ENCODE results near the gene FADS3.

FADS3 gene

GRCh38 chr11:61860054-61860903 is 31.1 kb downstream of the FADS3 start:
- DNase-seq (ENCODE audit: low read depth, low spot score) = no peak

- DNase-seq (ENCODE audit: low read depth, low spot score) = no peak
These were observed 35.2 kb downstream of the FADS3 start for GRCh38 chr11:61855939-61856680.

- DNase-seq (ENCODE audit: low read depth, low spot score) = no peak
These were observed 36.2 kb downstream of the FADS3 start for GRCh38 chr11:61854966-61855714.

- no peak for DNase-seq (ENCODE audit: low read depth, low spot score)
These were observed 37.0 kb downstream of the FADS3 start for GRCh38 chr11:61854206-61854895.

DNA sequence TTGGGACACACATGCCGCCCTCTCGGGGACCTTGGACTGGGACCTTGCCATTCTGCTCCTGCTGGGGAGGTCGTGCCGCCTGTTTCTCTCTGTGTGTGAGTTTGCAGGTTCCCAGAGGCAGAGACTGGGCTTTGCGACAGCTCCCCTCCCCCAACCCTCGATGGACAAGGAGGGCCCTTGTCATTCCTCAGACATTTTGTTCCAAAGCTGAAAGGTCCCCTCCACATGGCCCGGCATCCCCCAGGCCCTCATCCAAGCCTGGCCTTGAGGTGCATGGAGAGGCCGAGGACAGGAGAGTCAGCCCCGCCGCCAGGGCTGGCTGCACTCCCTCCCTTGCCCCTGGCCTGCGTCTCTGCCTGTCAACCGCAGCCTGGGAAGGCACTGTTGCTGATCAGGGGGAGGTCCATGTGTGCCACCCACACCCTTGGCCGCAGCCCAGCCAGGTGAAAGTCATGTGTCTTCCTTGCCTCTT is 37.6 kb downstream of the FADS3 start:
- no peak for DNase-seq (ENCODE audit: low read depth, low spot score)

DNA sequence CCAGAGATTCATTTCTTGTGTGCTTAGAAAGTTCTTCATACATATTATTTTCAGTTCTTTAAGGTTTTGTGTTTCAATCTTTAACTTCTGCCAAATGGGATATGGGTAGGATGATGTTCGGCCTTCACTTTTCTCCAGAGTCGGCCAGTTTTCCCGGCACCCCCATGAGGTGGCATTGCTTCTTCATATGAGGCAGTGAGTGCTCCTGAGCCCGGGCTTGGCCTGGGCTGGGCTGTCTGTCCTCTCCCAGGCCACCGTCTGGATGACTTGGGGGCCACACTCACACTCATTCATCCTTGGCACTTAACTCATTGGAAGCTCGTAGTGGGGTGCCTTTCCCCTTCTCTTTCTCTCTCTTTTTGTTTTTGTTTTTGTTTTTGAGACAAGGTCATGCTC is 39.4 kb downstream of the FADS3 start:
- DNase-seq (ENCODE audit: low read depth, low spot score) = no peak

GRCh38 chr11:61851113-61851899 is 40.0 kb downstream of the FADS3 start:
- no peak for DNase-seq (ENCODE audit: low read depth, low spot score)

GRCh38 chr11:61850687-61851086 is 40.7 kb downstream of the FADS3 start:
- no peak for DNase-seq (ENCODE audit: low read depth, low spot score)

DNA sequence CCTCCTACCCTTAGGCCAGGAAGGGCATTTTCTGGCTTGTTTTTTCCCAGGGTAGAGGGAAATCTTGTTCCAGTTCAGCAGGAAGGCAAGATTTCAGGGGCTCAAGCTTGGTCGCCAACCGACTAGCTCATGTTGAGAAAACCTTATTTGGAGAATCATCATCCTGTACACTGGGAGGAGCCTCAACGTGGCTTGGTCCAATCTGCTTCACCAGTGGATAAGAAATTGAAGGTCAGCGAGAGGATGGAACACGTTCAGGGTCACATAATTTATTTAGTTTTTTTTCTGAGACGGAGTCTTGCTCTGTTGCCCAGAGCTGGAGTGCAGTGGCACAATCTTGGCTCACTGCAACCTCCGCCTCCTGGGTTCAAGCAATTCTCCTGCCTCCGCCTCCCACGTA is 42.7 kb downstream of the FADS3 start:
- no peak for DNase-seq (ENCODE audit: low read depth, low spot score)

- DNase-seq (ENCODE audit: low read depth, low spot score) = no peak
These were observed 43.3 kb downstream of the FADS3 start for GRCh38 chr11:61847914-61848581.

- DNase-seq (ENCODE audit: low read depth, low spot score) = no peak
These were observed 44.9 kb downstream of the FADS3 start for GRCh38 chr11:61846362-61847020.

GRCh38 chr11:61844909-61845565 is 46.3 kb downstream of the FADS3 start:
- no peak for DNase-seq (ENCODE audit: low read depth, low spot score)

DNA sequence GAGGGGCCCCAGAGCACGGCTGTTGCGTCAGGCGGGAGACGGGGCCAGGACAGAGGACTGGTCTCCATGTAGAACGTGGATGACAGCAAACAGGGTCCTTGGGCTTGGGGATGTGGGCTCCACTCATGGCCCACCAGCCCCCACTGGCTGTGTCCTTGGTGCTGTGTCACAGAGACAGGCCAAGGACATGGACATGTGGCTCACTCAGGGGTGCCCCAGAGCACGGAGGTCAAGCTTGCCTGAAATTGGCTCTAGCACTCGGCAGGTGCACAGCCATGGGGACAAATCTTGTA is 48.9 kb downstream of the FADS3 start:
- DNase-seq (ENCODE audit: low read depth, low spot score) = no peak

DNA sequence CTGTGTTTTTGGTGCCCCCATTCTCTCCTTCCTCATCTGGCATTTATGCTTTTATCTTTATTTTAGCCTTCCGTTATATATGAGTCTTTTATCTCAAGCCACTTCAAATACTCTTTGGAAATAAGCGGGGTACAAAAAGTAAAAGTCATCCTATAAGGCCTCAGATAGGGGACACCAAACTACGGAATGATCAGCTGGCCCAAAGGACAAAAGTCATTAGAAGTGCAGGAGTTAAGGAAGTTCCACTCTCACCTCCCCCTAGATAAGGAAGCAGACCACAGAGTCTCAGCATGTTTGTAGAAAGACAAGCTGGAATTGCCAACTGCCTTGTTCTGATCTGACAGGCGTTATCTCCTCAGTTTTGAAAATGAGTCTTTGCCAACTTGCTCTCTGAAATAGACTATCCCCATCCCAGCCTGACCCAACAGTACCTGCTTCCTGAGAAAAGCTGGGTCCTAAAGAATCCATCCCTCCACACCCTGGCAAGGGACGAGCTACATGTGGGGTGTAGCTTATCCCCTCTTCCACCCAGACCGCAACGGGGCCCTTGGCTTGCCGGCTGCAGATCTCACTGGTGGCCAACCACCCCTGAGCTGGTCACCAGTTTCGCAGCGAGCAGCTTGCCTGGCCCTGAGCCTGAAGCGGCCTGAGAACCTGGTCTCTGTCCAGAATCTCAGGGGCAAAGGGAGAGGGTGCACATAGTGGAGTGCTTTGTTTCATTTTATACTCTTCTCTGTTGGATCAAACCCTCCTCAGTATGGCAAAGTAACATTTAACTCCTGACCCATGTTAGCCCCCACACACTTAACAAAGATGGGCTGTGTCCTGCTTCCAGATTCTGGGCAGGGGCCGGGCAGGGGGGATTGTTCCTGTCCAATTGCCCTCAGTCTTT is 49.5 kb downstream of the FADS3 start:
- DNase-seq (ENCODE audit: low read depth, low spot score) = no peak

DNA sequence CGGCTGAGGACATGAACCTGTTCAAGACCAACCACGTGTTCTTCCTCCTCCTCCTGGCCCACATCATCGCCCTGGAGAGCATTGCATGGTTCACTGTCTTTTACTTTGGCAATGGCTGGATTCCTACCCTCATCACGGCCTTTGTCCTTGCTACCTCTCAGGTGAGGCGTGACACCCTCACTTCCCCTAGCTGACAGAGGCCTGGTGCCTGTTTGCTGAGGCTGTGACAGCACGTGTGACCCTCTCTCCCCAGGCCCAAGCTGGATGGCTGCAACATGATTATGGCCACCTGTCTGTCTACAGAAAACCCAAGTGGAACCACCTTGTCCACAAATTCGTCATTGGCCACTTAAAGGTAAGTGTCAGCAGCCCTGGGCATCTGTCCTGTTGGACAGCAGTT is 51.0 kb downstream of the FADS3 start:
- no peak for DNase-seq (ENCODE audit: low read depth, low spot score)

DNA sequence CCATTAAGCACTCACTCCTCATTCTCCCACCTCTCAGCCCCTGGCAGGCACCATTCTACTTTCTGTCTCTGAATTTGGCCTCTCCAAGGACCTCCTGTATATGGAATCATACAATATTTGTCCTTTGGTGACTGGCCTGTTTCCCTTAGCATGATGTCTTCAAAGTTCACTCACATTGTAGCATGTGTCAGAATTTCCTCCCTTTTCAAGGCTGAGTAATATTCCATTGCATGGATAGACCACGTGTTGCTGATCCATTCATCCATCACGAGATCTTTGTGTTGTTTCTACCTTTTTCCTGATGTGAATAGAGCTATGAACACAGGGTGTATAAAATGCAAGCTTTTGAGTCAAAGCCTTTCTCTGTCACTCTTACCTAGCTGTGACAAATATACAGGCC is 51.6 kb downstream of the FADS3 start:
- no peak for DNase-seq (ENCODE audit: low read depth, low spot score)

DNA sequence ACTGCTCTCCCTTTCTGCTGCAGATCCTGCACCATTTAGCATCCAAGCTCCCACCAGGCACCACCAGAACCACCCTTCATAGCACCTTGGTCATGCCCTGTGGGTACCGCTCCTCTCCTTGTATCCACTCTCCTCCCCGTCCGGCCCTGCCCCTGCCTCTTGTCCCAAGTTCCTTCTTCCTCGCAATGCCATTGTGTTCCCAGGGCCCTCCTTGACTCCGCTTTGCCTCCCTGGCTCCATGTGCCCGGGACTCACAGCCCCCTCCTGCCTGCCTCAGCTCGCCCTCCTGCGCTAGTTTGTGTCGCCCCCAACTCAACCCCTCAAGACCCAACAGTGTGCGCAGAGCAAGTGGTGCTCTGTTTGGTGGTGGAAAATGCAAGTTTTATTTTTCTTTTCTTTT is 52.4 kb downstream of the FADS3 start:
- no peak for DNase-seq (ENCODE audit: low read depth, low spot score)

DNA sequence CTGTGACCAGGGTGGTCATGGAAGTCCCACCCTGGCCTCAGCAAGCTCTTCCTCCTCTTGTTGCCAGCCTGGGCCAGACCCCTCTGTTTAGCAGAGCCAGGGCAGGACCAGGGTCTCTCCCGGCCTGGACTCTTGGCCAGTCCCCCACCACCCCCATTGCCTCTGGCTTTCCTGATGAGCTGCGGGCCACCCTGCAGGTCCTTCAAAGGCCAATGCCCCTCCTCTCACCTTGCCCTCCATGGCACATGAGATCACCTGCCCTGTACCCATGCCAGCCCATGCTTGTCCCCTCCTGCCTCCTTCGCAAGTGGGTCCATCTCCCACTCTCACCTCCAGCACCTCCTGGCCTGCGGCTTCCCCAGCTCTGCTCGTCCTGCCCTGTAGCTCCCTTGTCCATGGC is 52.8 kb downstream of the FADS3 start:
- no peak for DNase-seq (ENCODE audit: low read depth, low spot score)

Data from activated naive CD8-positive, alpha-beta T cell treated with anti-CD3 and anti-CD28 coated beads, Interleukin-2, amount 50 U/mL, for 16 hours (primary cell).